Trophoblast cell (in vitro differentiated cells and primary cell): ENCODE measurements around the gene ANKS6.

ENCODE experiments used
- DNase-seq, 2 donors: peaks; one replicate each; pipeline ENCODE4 v3.0.0-alpha.2; 2016
- H2AFZ ChIP-seq: 2 replicates; pipeline ENCODE4 v1.6.1; 2013; ENCODE audit warnings: low read length, moderate library complexity, mild to moderate bottlenecking; ENCODE audit not compliant: insufficient read depth, poor library complexity
- H2AK5ac ChIP-seq: 2 replicates; pipeline ENCODE4 v1.6.1; 2013; ENCODE audit warnings: mild to moderate bottlenecking, low read length
- H2BK120ac ChIP-seq: 2 replicates; pipeline ENCODE4 v1.6.1; 2013; ENCODE audit warnings: low read length, mild to moderate bottlenecking, moderate library complexity; ENCODE audit not compliant: insufficient read depth, poor library complexity
- H2BK12ac ChIP-seq: 2 replicates; pipeline ENCODE4 v1.6.1; 2013; ENCODE audit warnings: mild to moderate bottlenecking, low read length, moderate library complexity
- H2BK5ac ChIP-seq: 2 replicates; pipeline ENCODE4 v1.6.1; 2013; ENCODE audit warnings: low read length, low read depth, moderate library complexity, mild to moderate bottlenecking; ENCODE audit not compliant: poor library complexity
- H3K14ac ChIP-seq: 2 replicates; pipeline ENCODE4 v1.6.1; 2013; ENCODE audit warnings: mild to moderate bottlenecking, low read length
- H3K18ac ChIP-seq: 2 replicates; pipeline ENCODE4 v1.6.1; 2013; ENCODE audit warnings: mild to moderate bottlenecking, low read length
- H3K23ac ChIP-seq: 2 replicates; pipeline ENCODE4 v1.6.1; 2013; ENCODE audit warnings: low read length
- H3K27ac ChIP-seq: 2 replicates; pipeline ENCODE4 v1.5.1; 2013; ENCODE audit warnings: low read depth, mild to moderate bottlenecking, inconsistent platforms, low read length, moderate library complexity
- H3K27me3 ChIP-seq: 2 replicates; pipeline ENCODE4 v1.6.1; 2013; ENCODE audit warnings: inconsistent platforms, mild to moderate bottlenecking, low read length, moderate library complexity; ENCODE audit not compliant: insufficient read depth
- H3K36me3 ChIP-seq, 2 experiments: 1 replicate in 1 of 2; 2 replicates in 1 of 2; pipeline ENCODE4 v1.6.1; 2013; ENCODE audit warnings: low read length in 2 of 2, mild to moderate bottlenecking in 2 of 2, moderate library complexity in 1 of 2; ENCODE audit not compliant: insufficient read depth in 2 of 2, control insufficient read depth in 1 of 2
- H3K4ac ChIP-seq: 2 replicates; pipeline ENCODE4 v1.6.1; 2013; ENCODE audit warnings: low read depth, mild to moderate bottlenecking, low read length, moderate library complexity
- H3K4me1 ChIP-seq, 2 experiments: 1 replicate in 1 of 2; 2 replicates in 1 of 2; pipeline ENCODE4 v1.6.1; 2013; ENCODE audit warnings: low read length in 2 of 2, mild to moderate bottlenecking in 2 of 2, moderate library complexity in 1 of 2; ENCODE audit not compliant: insufficient read depth in 2 of 2, control insufficient read depth in 1 of 2
- H3K4me2 ChIP-seq: 2 replicates; pipeline ENCODE4 v1.6.1; 2013; ENCODE audit warnings: inconsistent platforms, mild to moderate bottlenecking, low read length, moderate library complexity
- H3K4me3 ChIP-seq: 2 replicates; pipeline ENCODE4 v1.5.1; 2013; ENCODE audit warnings: mild to moderate bottlenecking, low read depth, low read length, inconsistent platforms
- H3K79me1 ChIP-seq: one replicate; pipeline ENCODE4 v1.6.1; 2013; ENCODE audit warnings: low read length
- H3K79me2 ChIP-seq: 2 replicates; pipeline ENCODE4 v1.6.1; 2013; ENCODE audit warnings: low read length, mild to moderate bottlenecking; ENCODE audit not compliant: control insufficient read depth, insufficient read depth, poor library complexity
- H3K9ac ChIP-seq: 2 replicates; pipeline ENCODE4 v1.6.1; 2013; ENCODE audit warnings: mild to moderate bottlenecking, low read length
- H3K9me3 ChIP-seq: 2 replicates; pipeline ENCODE4 v1.6.1; 2013; ENCODE audit warnings: low read depth, mild to moderate bottlenecking, control low read depth, inconsistent platforms, low read length; ENCODE audit not compliant: insufficient read depth
- H4K12ac ChIP-seq: 2 replicates; pipeline ENCODE4 v1.6.1; 2013; ENCODE audit warnings: low read depth, mild to moderate bottlenecking, low read length, moderate library complexity
- H4K8ac ChIP-seq: 2 replicates; pipeline ENCODE4 v1.6.1; 2013; ENCODE audit warnings: low read depth, mild to moderate bottlenecking, low read length, moderate library complexity
- H4K91ac ChIP-seq: one replicate; pipeline ENCODE4 v1.6.1; 2013; ENCODE audit warnings: low read depth, mild to moderate bottlenecking, low read length, moderate library complexity
- WGBS: extraction: QIAGEN DNeasy Blood & Tissue Kit; methylation state at CpG from one replicate; pipeline ENCODE4 v1.1.7; 2013; ENCODE audit warnings: missing lambda C conversion rate; ENCODE audit not compliant: insufficient read length, insufficient coverage; ENCODE audit errors: extremely low coverage; 5-methylcytosine and 5-hydroxymethylcytosine counted together

Gene ANKS6

DNA sequence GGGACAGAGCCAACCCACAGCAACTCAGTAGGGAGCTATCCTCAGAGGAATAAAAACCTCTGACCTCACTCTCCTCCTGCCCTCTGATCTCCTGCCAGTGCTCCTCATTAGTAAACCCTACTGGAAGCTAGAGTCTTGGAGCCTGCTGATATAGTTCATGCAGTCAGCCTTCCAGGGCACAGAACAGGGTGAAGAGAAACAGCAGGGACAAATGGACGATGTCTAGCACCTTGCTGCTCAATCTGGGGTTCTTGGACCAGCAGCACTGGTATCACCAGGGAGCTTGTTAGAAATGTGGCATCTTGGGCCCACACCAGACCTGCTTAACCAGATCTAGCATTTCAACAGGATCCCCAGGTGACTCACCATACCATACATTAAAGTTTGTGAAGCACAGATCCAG lies 5.6 kb upstream of the ANKS6 start:
- H3K4me2 ChIP-seq: no peak overlapping the region
- H3K23ac ChIP-seq: no peak overlapping the region
- H2BK5ac ChIP-seq: no peak overlapping the region
- no peak overlapping the region for H3K4me3 ChIP-seq
- H3K9me3 ChIP-seq: peaks cover 2% of the 10 kb centered on the region
- H3K27me3 ChIP-seq: no peaks in the 10 kb centered on the region
- H3K36me3 ChIP-seq: no peaks in the 10 kb centered on the region
- no peak overlapping the region for H4K91ac ChIP-seq
- H2BK120ac ChIP-seq: no peak overlapping the region
- no peak overlapping the region for H3K9ac ChIP-seq
- no peak overlapping the region for H4K8ac ChIP-seq
- no peak overlapping the region for H2AK5ac ChIP-seq
- H3K4me1 ChIP-seq: peaks cover 0 to under 1% of the 10 kb centered on the region in 2 experiments
- no peak overlapping the region for H4K12ac ChIP-seq
- WGBS: no CpG with 5 or more reads among the region's 1 CpG
- H3K14ac ChIP-seq: no peak overlapping the region
- H3K79me1 ChIP-seq: no peaks in the 10 kb centered on the region
- peak; percentile 71 to 84 for DNase-seq
- H2AFZ ChIP-seq: no peak overlapping the region
- H2BK12ac ChIP-seq: no peak overlapping the region
- H3K18ac ChIP-seq: no peak overlapping the region
- H3K27ac ChIP-seq: no peak overlapping the region
- no peaks in the 10 kb centered on the region for H3K79me2 ChIP-seq
- H3K4ac ChIP-seq: no peak overlapping the region

- no peak overlapping the region for H3K27ac ChIP-seq
- H3K79me2 ChIP-seq: no peaks in the 10 kb centered on the region
- H4K12ac ChIP-seq: no peak overlapping the region
- H3K9ac ChIP-seq: no peak overlapping the region
- no peak overlapping the region for H3K18ac ChIP-seq
- no peak overlapping the region for H3K4me2 ChIP-seq
- H3K27me3 ChIP-seq: no peaks in the 10 kb centered on the region
- H4K8ac ChIP-seq: no peak overlapping the region
- H3K4me1 ChIP-seq: peaks cover 3 to 4% of the 10 kb centered on the region in 2 experiments
- no peak overlapping the region for H2AK5ac ChIP-seq
- H2BK12ac ChIP-seq: no peak overlapping the region
- no peaks in the 10 kb centered on the region for H3K36me3 ChIP-seq
- no peak for DNase-seq
- H3K4ac ChIP-seq: no peak overlapping the region
- H3K14ac ChIP-seq: no peak overlapping the region
- no peak overlapping the region for H2AFZ ChIP-seq
- H3K23ac ChIP-seq: no peak overlapping the region
- no peak overlapping the region for H2BK5ac ChIP-seq
- H2BK120ac ChIP-seq: no peak overlapping the region
- H3K4me3 ChIP-seq: no peak overlapping the region
- no CpG with 5 or more reads among the region's 1 CpG for WGBS
- H4K91ac ChIP-seq: no peak overlapping the region
- peaks cover 3% of the 10 kb centered on the region for H3K79me1 ChIP-seq
- H3K9me3 ChIP-seq: peaks cover 2% of the 10 kb centered on the region
Observed at GRCh38 chr9:98801561-98801960, 5.2 kb upstream of the ANKS6 start.

DNA sequence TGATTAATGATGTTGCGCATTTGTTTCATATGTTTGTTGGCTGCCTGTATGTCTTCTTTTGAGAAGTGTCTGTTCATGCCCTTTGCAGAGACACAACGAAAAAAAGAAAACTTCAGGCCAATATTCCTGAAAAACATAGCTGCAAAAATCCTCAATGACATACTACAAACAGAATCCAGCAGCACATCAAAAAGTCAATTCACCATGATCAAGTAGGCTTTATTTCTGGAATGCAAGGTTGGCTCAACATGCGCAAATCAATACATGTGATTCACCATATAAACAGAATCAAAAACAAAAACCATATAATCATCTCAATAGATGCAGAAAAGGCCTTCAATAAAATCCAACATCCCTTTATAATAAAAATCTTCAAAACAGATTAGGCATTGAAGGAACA lies 1.9 kb upstream of the ANKS6 start:
- no peak overlapping the region for H2BK120ac ChIP-seq
- H2AK5ac ChIP-seq: no peak overlapping the region
- H3K9ac ChIP-seq: no peak overlapping the region
- peaks cover 8% of the 10 kb centered on the region for H3K79me1 ChIP-seq
- H3K14ac ChIP-seq: no peak overlapping the region
- no peak overlapping the region for H3K23ac ChIP-seq
- H4K91ac ChIP-seq: no peak overlapping the region
- no peaks in the 10 kb centered on the region for H3K36me3 ChIP-seq
- no peak overlapping the region for H2BK12ac ChIP-seq
- H2AFZ ChIP-seq: no peak overlapping the region
- H4K8ac ChIP-seq: no peak overlapping the region
- H3K27me3 ChIP-seq: no peaks in the 10 kb centered on the region
- H3K79me2 ChIP-seq: peaks cover 2% of the 10 kb centered on the region
- H3K27ac ChIP-seq: no peak overlapping the region
- H2BK5ac ChIP-seq: no peak overlapping the region
- H3K9me3 ChIP-seq: peaks cover 2% of the 10 kb centered on the region
- no CpG with 5 or more reads among the region's 3 CpGs for WGBS
- H3K4me2 ChIP-seq: no peak overlapping the region
- no peak overlapping the region for H3K4ac ChIP-seq
- H3K4me1 ChIP-seq: peaks cover 3 to 8% of the 10 kb centered on the region in 2 experiments
- H4K12ac ChIP-seq: no peak overlapping the region
- no peak for DNase-seq
- H3K18ac ChIP-seq: no peak overlapping the region
- no peak overlapping the region for H3K4me3 ChIP-seq

DNA sequence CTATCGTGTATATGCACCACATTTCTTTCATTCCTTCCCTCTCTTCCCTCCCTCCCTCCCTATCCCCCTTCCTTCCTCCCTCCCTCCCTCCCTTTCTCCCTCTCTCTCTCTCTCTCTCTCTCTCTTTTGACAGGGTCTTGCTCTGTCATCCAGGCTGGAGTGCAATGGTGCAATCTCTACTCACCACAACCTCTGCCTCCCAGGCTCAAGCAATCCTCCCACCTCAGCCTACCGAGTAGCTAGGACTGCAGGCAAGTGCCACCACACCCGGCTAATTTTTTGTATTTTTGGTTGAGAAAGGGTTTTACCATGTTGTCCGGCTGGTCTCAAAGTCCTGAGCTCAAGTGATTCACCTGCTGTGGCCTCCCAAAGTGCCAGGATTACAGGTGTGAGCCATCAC lies 1.1 kb upstream of the ANKS6 start:
- Histone ChIP-seq H4K12ac (no peak overlapping the region), H2BK5ac (no peak overlapping the region), H3K4me2 (no peak overlapping the region), H2BK120ac (no peak overlapping the region), H3K36me3 (no peaks in the 10 kb centered on the region), H4K91ac (no peak overlapping the region), H3K9ac (no peak overlapping the region), H3K23ac (no peak overlapping the region), H3K9me3 (peaks cover 2% of the 10 kb centered on the region), H3K79me2 (peaks cover 2% of the 10 kb centered on the region), H3K4me3 (no peak overlapping the region), H3K27ac (no peak overlapping the region), H3K18ac (no peak overlapping the region), H3K27me3 (no peaks in the 10 kb centered on the region), H4K8ac (no peak overlapping the region), H2BK12ac (no peak overlapping the region), H3K4me1 (peaks cover 3 to 8% of the 10 kb centered on the region in 2 experiments), H3K79me1 (peaks cover 8% of the 10 kb centered on the region), H3K4ac (no peak overlapping the region), H2AFZ (no peak overlapping the region), H3K14ac (no peak overlapping the region), H2AK5ac (no peak overlapping the region)
- no peak for DNase-seq
- no CpG with 5 or more reads among the region's 4 CpGs for WGBS
